Vagina (tissue), 2 donors: ENCODE measurements around the gene ITGB3. TPM values are rescaled to one million over a fixed set of nuclear protein-coding genes. Genes with fewer than 3 reads are reported as not detected.

ENCODE experiments used
- DNase-seq, 2 donors: peaks; one replicate each; pipeline ENCODE4 v3.0.0-alpha.2; 2017; ENCODE audit errors: extremely low spot score in 2 of 2
- H3K27ac ChIP-seq: fragments of 200-600 bp; sonication (generic); one replicate; pipeline ENCODE4 v1.5.1; 2019
- H3K27me3 ChIP-seq: fragments of 200-600 bp; sonication (generic); one replicate; pipeline ENCODE4 v1.5.1; 2019
- H3K36me3 ChIP-seq, 2 donors: fragments of 200-600 bp; sonication (generic); one replicate each; pipeline ENCODE4 v1.5.1; 2017 to 2019
- H3K4me1 ChIP-seq: fragments of 200-600 bp; sonication (generic); one replicate; pipeline ENCODE4 v1.5.1; 2019
- H3K4me3 ChIP-seq, 2 donors: fragments of 200-600 bp; sonication (generic); 1 replicate in 1 of 2; 2 replicates in 1 of 2; pipeline ENCODE4 v1.5.1; 2016 to 2019
- H3K9me3 ChIP-seq: fragments of 200-600 bp; sonication (generic); one replicate; pipeline ENCODE4 v1.5.1; 2019
- POLR2A ChIP-seq, 2 donors: fragments of 450-650 bp; IDR thresholded peaks; one replicate each; pipeline ENCODE4 v1.6.1; 2017; ENCODE audit warnings: antibody characterized with exemption in 2 of 2, mild to moderate bottlenecking in 2 of 2, moderate library complexity in 2 of 2
- POLR2AphosphoS5 ChIP-seq, 2 donors: sonication (generic); formaldehyde crosslinking; IDR thresholded peaks; one replicate each; pipeline ENCODE4 v1.9.0; 2017; ENCODE audit warnings: antibody characterized with exemption in 2 of 2, mild to moderate bottlenecking in 2 of 2, low read depth in 1 of 2; ENCODE audit not compliant: insufficient read depth in 1 of 2
- intact Hi-C: fragments of 100-400 bp; cut with DNase I; formaldehyde crosslinking; loops from one replicate; pipeline ENCODE4 v1.15.1; 2023
- total RNA-seq: library from RNA; depleted of rRNA; stranded (reverse); fragments of >200 nt; gene quantifications from one replicate; pipeline ENCODE4 v1.2.3, GENCODE V29; 2016
- TF ChIP-seq, protein P1 (sequence below), 3 experiments: fragments of 450-650 bp in 2 of 3; fragments of 200-600 bp in 1 of 3; sonication (generic) in 1 of 3; IDR thresholded peaks; one replicate each; pipeline ENCODE4 v1.5.1; 2017 to 2019; ENCODE audit warnings: antibody characterized with exemption in 3 of 3, mild to moderate bottlenecking in 2 of 3, moderate library complexity in 2 of 3

ITGB3 gene
- total RNA-seq, 1 donor from 2014 or later = 6.1 TPM

DNA sequence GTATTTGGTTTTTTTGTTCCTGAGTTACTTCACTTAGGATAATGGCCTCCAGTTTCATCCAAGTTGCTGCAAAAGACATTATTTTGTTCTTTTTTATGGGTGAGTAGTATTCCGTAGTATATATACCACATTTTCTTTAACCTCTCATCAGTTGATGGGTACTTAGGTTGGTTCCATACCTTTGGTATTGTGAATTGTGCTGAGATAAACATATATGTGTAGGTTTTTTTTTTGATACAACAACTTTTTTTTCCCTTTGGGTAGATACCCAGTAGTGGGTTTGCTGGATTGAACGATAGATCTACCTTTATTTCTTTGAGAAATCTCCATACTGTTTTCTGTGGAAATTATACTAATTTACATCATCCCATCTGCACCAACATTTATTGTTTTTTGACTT lies 76.9 kb downstream of the ITGB3 start:
- H3K4me3 ChIP-seq = no peak overlapping the region
- peaks cover 0 to 4% of the 10 kb centered on the region in 2 donors for H3K36me3 ChIP-seq
- DNase-seq = no peak
- no peaks in the 10 kb centered on the region for H3K9me3 ChIP-seq
- no peaks in the 10 kb centered on the region for H3K27me3 ChIP-seq
- TF ChIP-seq POLR2AphosphoS5 (IDR thresholded peaks at IDR 0.05; ENCODE audit: insufficient read depth in 1 of 2, low read depth in 1 of 2) (no peak), POLR2A (IDR thresholded peaks at IDR 0.05) (no peak)
- TF ChIP-seq, protein P1, sequence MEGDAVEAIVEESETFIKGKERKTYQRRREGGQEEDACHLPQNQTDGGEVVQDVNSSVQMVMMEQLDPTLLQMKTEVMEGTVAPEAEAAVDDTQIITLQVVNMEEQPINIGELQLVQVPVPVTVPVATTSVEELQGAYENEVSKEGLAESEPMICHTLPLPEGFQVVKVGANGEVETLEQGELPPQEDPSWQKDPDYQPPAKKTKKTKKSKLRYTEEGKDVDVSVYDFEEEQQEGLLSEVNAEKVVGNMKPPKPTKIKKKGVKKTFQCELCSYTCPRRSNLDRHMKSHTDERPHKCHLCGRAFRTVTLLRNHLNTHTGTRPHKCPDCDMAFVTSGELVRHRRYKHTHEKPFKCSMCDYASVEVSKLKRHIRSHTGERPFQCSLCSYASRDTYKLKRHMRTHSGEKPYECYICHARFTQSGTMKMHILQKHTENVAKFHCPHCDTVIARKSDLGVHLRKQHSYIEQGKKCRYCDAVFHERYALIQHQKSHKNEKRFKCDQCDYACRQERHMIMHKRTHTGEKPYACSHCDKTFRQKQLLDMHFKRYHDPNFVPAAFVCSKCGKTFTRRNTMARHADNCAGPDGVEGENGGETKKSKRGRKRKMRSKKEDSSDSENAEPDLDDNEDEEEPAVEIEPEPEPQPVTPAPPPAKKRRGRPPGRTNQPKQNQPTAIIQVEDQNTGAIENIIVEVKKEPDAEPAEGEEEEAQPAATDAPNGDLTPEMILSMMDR (IDR thresholded peaks at IDR 0.05) = no peak
- no peaks in the 10 kb centered on the region for H3K4me1 ChIP-seq
- no peak overlapping the region for H3K27ac ChIP-seq
- intact Hi-C loops = no loop called here

DNA sequence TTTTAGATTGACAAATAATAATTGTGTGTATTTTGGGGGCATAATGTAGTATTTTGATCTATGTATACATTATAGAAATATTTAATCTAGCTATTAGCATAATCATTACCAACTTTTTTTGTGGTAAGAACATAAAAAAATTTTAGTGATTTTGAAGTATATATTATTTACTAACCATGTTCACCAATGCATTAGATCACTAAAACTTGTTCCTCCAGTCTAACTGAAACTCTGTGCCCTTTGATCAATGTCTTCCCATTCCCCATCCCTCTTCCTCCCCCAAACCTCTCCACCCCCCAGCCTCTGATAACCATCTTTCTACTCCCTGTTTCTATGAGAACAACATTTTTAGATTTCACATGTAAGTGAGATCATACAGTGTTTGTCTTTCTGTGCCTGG lies 78.7 kb downstream of the ITGB3 start:
- H3K27ac ChIP-seq = no peak overlapping the region
- intact Hi-C loops = no loop called here
- no peak for TF ChIP-seq POLR2A (IDR thresholded peaks at IDR 0.05)
- TF ChIP-seq POLR2AphosphoS5 (IDR thresholded peaks at IDR 0.05; ENCODE audit: insufficient read depth in 1 of 2, low read depth in 1 of 2) = no peak
- TF ChIP-seq, protein P1 (IDR thresholded peaks at IDR 0.05) = no peak
- no peaks in the 10 kb centered on the region for H3K4me1 ChIP-seq
- peaks cover 0 to 4% of the 10 kb centered on the region in 2 donors for H3K36me3 ChIP-seq
- H3K4me3 ChIP-seq = no peak overlapping the region
- no peaks in the 10 kb centered on the region for H3K9me3 ChIP-seq
- DNase-seq = no peak
- no peaks in the 10 kb centered on the region for H3K27me3 ChIP-seq

DNA sequence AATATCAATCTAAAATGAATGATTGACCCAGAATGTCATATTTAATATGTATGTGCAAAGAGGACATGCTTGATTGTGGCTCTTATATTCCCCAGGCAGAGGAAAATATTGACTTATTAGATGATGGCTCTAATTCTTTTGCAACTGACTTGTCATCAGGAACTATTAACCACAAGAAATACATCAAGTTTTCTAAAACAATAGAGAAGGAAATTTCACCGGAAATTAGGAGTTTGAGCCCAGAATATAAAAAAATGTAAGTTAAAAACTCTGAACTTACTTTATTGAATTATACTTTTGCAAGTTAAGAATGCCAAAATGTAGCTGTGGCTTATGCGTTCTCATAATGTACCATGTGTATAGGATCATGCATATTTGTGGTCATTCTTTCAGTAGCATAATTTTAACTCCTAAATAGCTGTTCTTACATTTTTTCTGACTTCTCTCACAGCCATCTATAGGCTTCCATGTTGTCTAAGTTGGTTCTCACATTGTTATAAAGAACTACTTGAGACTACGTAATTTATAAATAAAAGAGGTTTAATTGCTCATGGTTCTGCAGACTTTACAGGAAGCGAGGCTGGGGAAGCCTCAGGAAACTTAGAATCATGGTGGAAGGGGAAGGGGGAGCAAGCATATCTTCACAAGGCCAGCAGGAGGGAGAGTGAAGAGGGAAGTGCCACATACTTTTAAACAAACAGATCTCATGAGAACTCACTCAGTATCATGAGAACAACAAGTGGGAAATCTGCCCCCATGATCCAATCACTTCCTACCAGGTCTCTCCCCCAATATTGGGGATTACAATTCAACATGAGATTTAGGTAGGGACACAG lies 81.7 kb downstream of the ITGB3 start:
- TF ChIP-seq POLR2AphosphoS5 (IDR thresholded peaks at IDR 0.05; ENCODE audit: insufficient read depth in 1 of 2, low read depth in 1 of 2) (no peak), POLR2A (IDR thresholded peaks at IDR 0.05) (no peak)
- TF ChIP-seq, protein P1 (IDR thresholded peaks at IDR 0.05) = no peak
- no peak for DNase-seq
- no peaks in the 10 kb centered on the region for H3K9me3 ChIP-seq
- H3K4me3 ChIP-seq = no peak overlapping the region
- no peaks in the 10 kb centered on the region for H3K4me1 ChIP-seq
- H3K27me3 ChIP-seq = no peaks in the 10 kb centered on the region
- H3K27ac ChIP-seq = no peak overlapping the region
- intact Hi-C loops = no loop called here
- H3K36me3 ChIP-seq = peaks cover 0 to 4% of the 10 kb centered on the region in 2 donors

DNA sequence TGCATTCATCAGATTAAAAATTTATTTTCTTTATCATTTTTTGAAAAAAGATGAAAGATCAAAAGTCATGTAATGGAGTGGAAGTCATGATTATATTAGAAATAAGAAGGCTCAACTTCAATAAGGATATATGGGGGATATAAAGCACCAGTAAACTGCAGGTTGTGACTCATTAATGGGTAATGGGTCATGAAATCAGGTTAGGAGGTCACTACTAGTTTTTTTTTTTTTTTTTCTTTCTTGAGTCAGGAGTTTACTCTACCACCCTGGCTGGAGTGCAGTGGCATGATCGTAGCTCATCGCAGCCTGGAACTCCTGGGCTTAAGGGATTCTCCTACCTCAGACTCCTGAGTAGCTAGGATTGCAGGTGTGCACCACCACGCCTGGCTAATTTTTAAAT lies 84.4 kb downstream of the ITGB3 start:
- no peak for DNase-seq
- Histone ChIP-seq H3K4me3 (no peak overlapping the region), H3K27ac (no peak overlapping the region), H3K27me3 (no peaks in the 10 kb centered on the region), H3K36me3 (peaks cover 0 to 4% of the 10 kb centered on the region in 2 donors), H3K9me3 (no peaks in the 10 kb centered on the region), H3K4me1 (no peaks in the 10 kb centered on the region)
- intact Hi-C loops = no loop called here
- no peak for TF ChIP-seq POLR2A (IDR thresholded peaks at IDR 0.05)
- TF ChIP-seq, protein P1 (IDR thresholded peaks at IDR 0.05) = no peak
- no peak for TF ChIP-seq POLR2AphosphoS5 (IDR thresholded peaks at IDR 0.05; ENCODE audit: insufficient read depth in 1 of 2, low read depth in 1 of 2)

DNA sequence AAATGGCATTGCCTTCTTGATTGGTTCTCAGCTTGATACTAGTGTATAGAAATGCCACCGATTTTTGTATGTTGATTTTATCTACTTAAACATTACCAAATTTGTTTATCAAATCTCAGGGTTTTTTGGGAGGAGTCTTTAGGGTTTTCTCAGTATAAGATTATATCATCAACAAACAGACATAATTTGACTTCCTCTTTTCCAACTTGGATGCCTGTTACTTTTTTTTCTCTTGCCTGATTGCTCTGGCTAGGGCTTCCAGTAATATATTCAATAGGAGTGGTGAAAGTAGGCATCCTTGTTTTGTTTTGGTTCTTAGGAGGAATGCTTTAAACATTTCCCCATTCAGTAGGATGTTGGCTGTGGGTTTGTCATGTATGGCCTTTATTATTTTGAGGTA lies 99.2 kb downstream of the ITGB3 start:
- intact Hi-C loops = no loop called here
- H3K27me3 ChIP-seq = no peaks in the 10 kb centered on the region
- H3K36me3 ChIP-seq = no peaks in the 10 kb centered on the region
- H3K4me3 ChIP-seq = no peak overlapping the region
- no peak for TF ChIP-seq POLR2A (IDR thresholded peaks at IDR 0.05)
- TF ChIP-seq, protein P1 (IDR thresholded peaks at IDR 0.05) = no peak
- no peak for TF ChIP-seq POLR2AphosphoS5 (IDR thresholded peaks at IDR 0.05; ENCODE audit: insufficient read depth in 1 of 2, low read depth in 1 of 2)
- H3K4me1 ChIP-seq = no peaks in the 10 kb centered on the region
- no peak overlapping the region for H3K27ac ChIP-seq
- no peaks in the 10 kb centered on the region for H3K9me3 ChIP-seq
- no peak for DNase-seq
